Measurements from ENCODE around the gene BOLA2B. TPM values are rescaled to one million over a fixed set of nuclear protein-coding genes. Genes with fewer than 3 reads are reported as not detected.

The BOLA2B gene
- total RNA-seq, 1 donor from 2014 or later: 90.4 TPM

DNA sequence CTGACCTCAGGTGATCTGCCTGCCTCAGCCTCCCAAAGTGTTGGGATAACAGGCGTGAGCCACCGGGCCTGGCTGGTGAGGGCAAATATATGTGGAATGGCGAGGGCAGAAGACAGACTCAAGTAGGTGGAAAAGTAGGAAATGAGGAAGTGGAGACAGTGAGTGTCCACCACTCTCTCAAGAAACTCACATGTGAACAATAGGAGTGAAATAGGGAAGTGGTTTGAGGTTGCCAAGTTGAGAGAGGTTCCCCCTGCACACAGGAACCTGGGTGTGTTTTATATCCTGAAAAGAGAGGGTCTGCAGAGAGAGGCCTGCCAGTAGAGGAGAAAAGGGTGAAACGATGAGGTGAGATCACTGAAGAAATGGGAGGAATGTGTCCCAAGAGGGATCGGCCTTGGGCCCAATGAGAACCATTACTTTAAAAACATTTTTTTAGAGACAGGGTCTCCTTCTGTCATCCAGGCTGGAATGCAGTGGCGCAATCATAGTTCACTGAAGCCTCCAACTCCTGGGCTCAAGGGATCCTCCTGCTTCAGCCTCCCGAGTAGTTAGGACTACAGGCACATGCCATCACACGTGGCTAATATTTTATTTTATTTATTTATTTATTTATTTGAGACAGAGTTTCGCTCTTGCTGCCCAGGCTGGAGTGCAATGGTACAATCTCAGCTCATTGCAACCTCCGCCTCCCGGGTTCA, 27.1 kb downstream of the BOLA2B start:
- Mint-ChIP-seq H3K27ac (no peak overlapping the region), H3K36me3 (no peaks in the 10 kb centered on the region), H3K4me3 (no peak overlapping the region), H3K27me3 (ENCODE audit: insufficient read depth, low read depth) (peaks cover 4% of the 10 kb centered on the region), H3K4me1 (peaks cover 2% of the 10 kb centered on the region), H3K9me3 (peaks cover 4% of the 10 kb centered on the region)
- peaks cover 3% of the 10 kb centered on the region for H3F3A ChIP-seq (ENCODE audit: low read depth)
- H3K9ac ChIP-seq: no peak overlapping the region
- no peak overlapping the region for H3K4me3 ChIP-seq
- no peaks in the 10 kb centered on the region for H4K20me1 ChIP-seq (ENCODE audit: low read depth)
- H3K4me2 ChIP-seq: no peak overlapping the region
- no peaks in the 10 kb centered on the region for H3K36me3 ChIP-seq
- H3K4me1 ChIP-seq: no peaks in the 10 kb centered on the region
- no peaks in the 10 kb centered on the region for H3K79me2 ChIP-seq (ENCODE audit: low read depth)
- H3K9me3 ChIP-seq (ENCODE audit: low read depth): no peaks in the 10 kb centered on the region
- DNase-seq (ENCODE audit: low spot score): no peak
- H2AFZ ChIP-seq (replicated peaks): no peak overlapping the region
- TF ChIP-seq, protein P1, sequence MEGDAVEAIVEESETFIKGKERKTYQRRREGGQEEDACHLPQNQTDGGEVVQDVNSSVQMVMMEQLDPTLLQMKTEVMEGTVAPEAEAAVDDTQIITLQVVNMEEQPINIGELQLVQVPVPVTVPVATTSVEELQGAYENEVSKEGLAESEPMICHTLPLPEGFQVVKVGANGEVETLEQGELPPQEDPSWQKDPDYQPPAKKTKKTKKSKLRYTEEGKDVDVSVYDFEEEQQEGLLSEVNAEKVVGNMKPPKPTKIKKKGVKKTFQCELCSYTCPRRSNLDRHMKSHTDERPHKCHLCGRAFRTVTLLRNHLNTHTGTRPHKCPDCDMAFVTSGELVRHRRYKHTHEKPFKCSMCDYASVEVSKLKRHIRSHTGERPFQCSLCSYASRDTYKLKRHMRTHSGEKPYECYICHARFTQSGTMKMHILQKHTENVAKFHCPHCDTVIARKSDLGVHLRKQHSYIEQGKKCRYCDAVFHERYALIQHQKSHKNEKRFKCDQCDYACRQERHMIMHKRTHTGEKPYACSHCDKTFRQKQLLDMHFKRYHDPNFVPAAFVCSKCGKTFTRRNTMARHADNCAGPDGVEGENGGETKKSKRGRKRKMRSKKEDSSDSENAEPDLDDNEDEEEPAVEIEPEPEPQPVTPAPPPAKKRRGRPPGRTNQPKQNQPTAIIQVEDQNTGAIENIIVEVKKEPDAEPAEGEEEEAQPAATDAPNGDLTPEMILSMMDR (IDR thresholded peaks at IDR 0.05): no peak
- no peak for TF ChIP-seq EZH2phosphoT487 (IDR thresholded peaks at IDR 0.05)
- TF ChIP-seq EZH2 (IDR thresholded peaks at IDR 0.05): no peak
- H3K27ac ChIP-seq: no peak overlapping the region
- H3K27me3 ChIP-seq: no peaks in the 10 kb centered on the region

DNA sequence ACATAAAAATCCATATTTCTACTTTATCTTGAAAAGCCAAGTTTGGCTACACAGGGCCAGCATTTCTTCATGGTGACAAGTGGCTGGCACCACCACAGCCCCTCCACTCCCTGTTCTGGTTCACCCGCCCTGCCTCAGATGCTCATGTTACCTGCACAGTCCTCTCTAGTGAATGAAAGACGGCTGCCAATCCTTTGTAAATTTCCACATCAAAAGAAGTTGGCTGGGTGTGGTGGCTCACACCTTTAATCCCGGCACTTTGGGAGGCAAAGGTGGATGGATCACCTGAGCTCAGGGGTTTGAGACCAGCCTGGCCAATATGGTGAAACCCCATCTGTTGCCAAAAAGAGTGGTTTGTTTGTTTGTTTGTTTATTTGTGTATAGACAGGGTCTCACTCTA, 29.9 kb downstream of the BOLA2B start:
- Histone ChIP-seq H3F3A (ENCODE audit: low read depth) (no peaks in the 10 kb centered on the region), H2AFZ (replicated peaks) (no peak overlapping the region), H3K79me2 (ENCODE audit: low read depth) (no peaks in the 10 kb centered on the region), H3K27ac (no peak overlapping the region), H3K4me3 (no peak overlapping the region), H3K36me3 (no peaks in the 10 kb centered on the region), H3K27me3 (no peaks in the 10 kb centered on the region), H3K4me2 (no peak overlapping the region), H3K9me3 (ENCODE audit: low read depth) (no peaks in the 10 kb centered on the region), H4K20me1 (ENCODE audit: low read depth) (no peaks in the 10 kb centered on the region), H3K4me1 (no peaks in the 10 kb centered on the region), H3K9ac (no peak overlapping the region)
- H3K27ac Mint-ChIP-seq: no peak overlapping the region
- peaks cover 2% of the 10 kb centered on the region for H3K4me1 Mint-ChIP-seq
- H3K4me3 Mint-ChIP-seq: no peak overlapping the region
- DNase-seq (ENCODE audit: low spot score): no peak
- no peak for TF ChIP-seq EZH2phosphoT487 (IDR thresholded peaks at IDR 0.05)
- TF ChIP-seq, protein P1 (IDR thresholded peaks at IDR 0.05): no peak
- peaks cover 5% of the 10 kb centered on the region for H3K9me3 Mint-ChIP-seq
- H3K36me3 Mint-ChIP-seq: no peaks in the 10 kb centered on the region
- H3K27me3 Mint-ChIP-seq (ENCODE audit: insufficient read depth, low read depth): peaks cover 4% of the 10 kb centered on the region

DNA sequence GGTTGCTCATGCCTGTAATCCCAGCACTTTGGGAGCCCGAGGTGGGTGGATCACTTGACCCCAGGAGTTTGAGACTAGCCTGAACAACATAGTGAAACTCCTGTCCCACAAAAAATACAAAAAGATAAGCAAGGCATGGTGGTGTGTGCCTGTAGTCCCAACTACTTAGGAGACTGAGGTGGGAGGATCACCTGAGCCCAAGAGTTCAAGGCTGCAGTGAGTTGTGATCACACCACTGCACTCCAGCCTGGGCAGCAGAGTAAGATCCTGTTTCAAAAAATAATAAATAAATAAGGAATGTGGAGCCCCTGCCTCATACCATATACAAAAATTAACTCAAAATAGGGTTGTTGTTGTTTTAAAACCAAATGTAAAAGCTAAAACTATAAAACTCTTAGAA, 36.3 kb downstream of the BOLA2B start:
- H3K27me3 Mint-ChIP-seq (ENCODE audit: insufficient read depth, low read depth): peaks cover 4% of the 10 kb centered on the region
- Histone ChIP-seq H3K4me1 (no peaks in the 10 kb centered on the region), H4K20me1 (ENCODE audit: low read depth) (no peaks in the 10 kb centered on the region), H3K9ac (no peak overlapping the region), H3K4me2 (no peak overlapping the region), H3K27ac (no peak overlapping the region), H3K4me3 (no peak overlapping the region), H3K27me3 (no peaks in the 10 kb centered on the region), H2AFZ (replicated peaks) (no peak overlapping the region), H3F3A (ENCODE audit: low read depth) (no peaks in the 10 kb centered on the region), H3K36me3 (no peaks in the 10 kb centered on the region), H3K79me2 (ENCODE audit: low read depth) (no peaks in the 10 kb centered on the region), H3K9me3 (ENCODE audit: low read depth) (no peaks in the 10 kb centered on the region)
- no peak overlapping the region for H3K27ac Mint-ChIP-seq
- TF ChIP-seq EZH2 (IDR thresholded peaks at IDR 0.05): no peak
- TF ChIP-seq, protein P1 (IDR thresholded peaks at IDR 0.05): no peak
- TF ChIP-seq EZH2phosphoT487 (IDR thresholded peaks at IDR 0.05): no peak
- H3K4me3 Mint-ChIP-seq: no peak overlapping the region
- DNase-seq (ENCODE audit: low spot score): no peak
- H3K36me3 Mint-ChIP-seq: no peaks in the 10 kb centered on the region
- H3K9me3 Mint-ChIP-seq: peaks cover 5% of the 10 kb centered on the region
- H3K4me1 Mint-ChIP-seq: no peaks in the 10 kb centered on the region
